DND-41 (cell line): ENCODE data around the gene NT5DC3.

Experiments
- CTCF ChIP-seq: IDR thresholded peaks from 2 replicates; pipeline ENCODE4 v1.5.1; 2012; ENCODE audit warnings: borderline replicate concordance, low read length, moderate library complexity, mild to moderate bottlenecking; ENCODE audit not compliant: poor library complexity, severe bottlenecking; ENCODE audit errors: extremely low read depth
- EZH2 ChIP-seq: IDR thresholded peaks from 3 replicates; pipeline ENCODE4 v1.6.1; 2012; ENCODE audit warnings: borderline replicate concordance, low read depth, mild to moderate bottlenecking, moderate library complexity, low read length, inconsistent platforms; ENCODE audit not compliant: severe bottlenecking

- no peak for TF ChIP-seq CTCF
- TF ChIP-seq EZH2: no peak
Observed at GRCh38 chr12:103727638-103728037, 113.4 kb downstream of the NT5DC3 start.
